OCI-LY3 (cell line): Measurements from ENCODE around the gene IRS2.

Experiments used
- H2AFZ ChIP-seq: fragments of 200-600, 300-600 bp; shearing (Covaris generic); 2 replicates; pipeline ENCODE4 v1.6.0; 2014; ENCODE audit warnings: antibody characterized with exemption, low read depth, low read length
- H3K27ac ChIP-seq: fragments of 200-600, 300-600 bp; sonication (generic); 2 replicates; pipeline ENCODE4 v1.5.1; 2014; ENCODE audit warnings: mild to moderate bottlenecking, low read length, moderate library complexity, mixed read lengths
- H3K27me3 ChIP-seq: fragments of 200-600, 300-600 bp; sonication (generic); 2 replicates; pipeline ENCODE4 v1.6.1; 2014; ENCODE audit warnings: low read depth, low read length, mixed read lengths
- H3K36me3 ChIP-seq: fragments of 200-600, 300-600 bp; sonication (generic); replicated peaks from 2 replicates; pipeline ENCODE3; 2014; ENCODE audit warnings: low read depth, low read length, mixed read lengths
- H3K4me1 ChIP-seq: fragments of 300-600, 200-600 bp; sonication (generic); 2 replicates; pipeline ENCODE4 v1.6.1; 2014; ENCODE audit warnings: low read length, mixed read lengths
- H3K4me2 ChIP-seq: fragments of 200-600, 300-600 bp; sonication (generic); 2 replicates; pipeline ENCODE4 v1.6.1; 2014; ENCODE audit warnings: low read length, mixed read lengths
- H3K4me3 ChIP-seq: fragments of 300-600, 200-600 bp; sonication (generic); 2 replicates; pipeline ENCODE4 v1.5.1; 2014; ENCODE audit warnings: antibody characterized with exemption, mild to moderate bottlenecking, low read length, moderate library complexity
- H3K79me2 ChIP-seq: fragments of 300-600, 200-600 bp; shearing (Covaris generic); 2 replicates; pipeline ENCODE4 v1.6.1; 2014; ENCODE audit warnings: mild to moderate bottlenecking, low read length, mixed read lengths
- H3K9ac ChIP-seq: fragments of 300-600, 200-600 bp; shearing (Covaris generic); 2 replicates; pipeline ENCODE4 v1.6.0; 2014; ENCODE audit warnings: mild to moderate bottlenecking, low read length, moderate library complexity
- H3K9me3 ChIP-seq: fragments of 200-600, 300-600 bp; shearing (Covaris generic); 2 replicates; pipeline ENCODE4 v1.6.1; 2014; ENCODE audit warnings: low read length, mixed read lengths; ENCODE audit not compliant: insufficient read depth
- H4K20me1 ChIP-seq: fragments of 200-600, 300-600 bp; sonication (generic); 2 replicates; pipeline ENCODE4 v1.6.1; 2016; ENCODE audit warnings: low read length, mixed read lengths; ENCODE audit not compliant: insufficient read depth
- CTCF ChIP-seq: fragments of 200-600, 300-600 bp; sonication (generic); IDR thresholded peaks from 2 replicates; pipeline ENCODE4 v1.5.1; 2014; ENCODE audit warnings: antibody characterized with exemption, low read length, low read depth
- EZH2phosphoT487 ChIP-seq: fragments of 200-600 bp; shearing (Covaris generic); IDR thresholded peaks from 2 replicates; pipeline ENCODE4 v1.6.1; 2018; ENCODE audit warnings: antibody characterized with exemption, mixed run types, low read depth

IRS2 gene

DNA sequence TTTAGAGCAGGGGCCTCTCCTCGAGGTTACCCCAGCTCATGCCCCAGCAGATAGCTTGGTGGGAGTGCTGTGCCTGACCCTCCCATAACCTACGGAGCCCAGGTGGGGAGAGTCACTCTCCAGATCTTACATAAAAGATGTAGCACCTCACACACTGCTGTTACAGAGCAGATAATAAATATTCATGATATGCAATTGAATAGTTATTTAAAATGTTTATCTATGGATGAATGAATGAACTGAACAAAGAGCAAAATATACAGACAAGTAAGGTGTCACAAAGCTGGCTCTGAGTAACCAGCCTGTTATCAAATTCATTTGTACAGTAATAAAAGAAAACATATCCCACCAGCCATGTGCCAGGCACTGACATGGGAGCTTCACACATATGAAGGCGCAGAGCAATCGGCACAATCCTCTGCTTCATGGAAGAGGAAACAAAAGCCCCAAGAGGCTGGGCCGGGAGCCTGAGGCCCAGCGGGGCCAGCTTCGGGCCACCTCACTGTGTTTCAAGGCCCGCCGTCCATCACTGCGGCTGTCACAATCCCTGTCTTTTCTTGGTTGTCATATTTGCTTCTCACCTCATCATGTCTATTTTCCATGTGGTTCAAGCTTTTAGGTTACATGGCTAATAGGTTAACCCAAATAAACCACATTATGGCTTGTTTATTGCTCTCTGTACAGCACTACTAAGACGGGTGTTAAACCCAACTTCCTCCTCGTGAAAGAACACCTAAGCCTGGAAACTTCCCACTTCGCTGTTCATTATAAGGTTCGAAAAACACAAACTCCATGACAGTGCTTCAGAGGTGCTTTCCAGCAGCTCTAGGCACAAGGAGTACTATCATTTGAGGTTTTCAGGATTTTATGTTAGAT, 78.4 kb downstream of the IRS2 start:
- TF ChIP-seq CTCF (no peak), EZH2phosphoT487 (no peak)
- H3K9me3 ChIP-seq, result no peaks in the 10 kb centered on the region
- H3K27me3 ChIP-seq, result no peaks in the 10 kb centered on the region
- no peak overlapping the region for H2AFZ ChIP-seq
- no peaks in the 10 kb centered on the region for H3K36me3 ChIP-seq
- H3K4me2 ChIP-seq, result no peak overlapping the region
- H3K79me2 ChIP-seq, result no peaks in the 10 kb centered on the region
- H3K4me3 ChIP-seq, result no peak overlapping the region
- H4K20me1 ChIP-seq, result no peaks in the 10 kb centered on the region
- H3K27ac ChIP-seq, result no peak overlapping the region
- no peak overlapping the region for H3K9ac ChIP-seq
- H3K4me1 ChIP-seq, result no peaks in the 10 kb centered on the region

- no peak overlapping the region for H3K27ac ChIP-seq
- H2AFZ ChIP-seq, result no peak overlapping the region
- H3K9me3 ChIP-seq, result no peaks in the 10 kb centered on the region
- TF ChIP-seq EZH2phosphoT487, result no peak
- TF ChIP-seq CTCF, result no peak
- no peak overlapping the region for H3K9ac ChIP-seq
- no peak overlapping the region for H3K4me2 ChIP-seq
- no peaks in the 10 kb centered on the region for H3K27me3 ChIP-seq
- H3K36me3 ChIP-seq, result no peaks in the 10 kb centered on the region
- no peaks in the 10 kb centered on the region for H3K79me2 ChIP-seq
- H3K4me3 ChIP-seq, result no peak overlapping the region
- no peaks in the 10 kb centered on the region for H3K4me1 ChIP-seq
- no peaks in the 10 kb centered on the region for H4K20me1 ChIP-seq
These were observed 79.2 kb downstream of the IRS2 start for GRCh38 chr13:109707044-109707741.

- H3K9ac ChIP-seq, result no peak overlapping the region
- no peak overlapping the region for H3K4me3 ChIP-seq
- H3K4me2 ChIP-seq, result no peak overlapping the region
- H3K27me3 ChIP-seq, result no peaks in the 10 kb centered on the region
- H2AFZ ChIP-seq, result no peak overlapping the region
- no peaks in the 10 kb centered on the region for H3K9me3 ChIP-seq
- H3K4me1 ChIP-seq, result no peaks in the 10 kb centered on the region
- no peaks in the 10 kb centered on the region for H4K20me1 ChIP-seq
- H3K36me3 ChIP-seq, result no peaks in the 10 kb centered on the region
- no peak overlapping the region for H3K27ac ChIP-seq
- H3K79me2 ChIP-seq, result no peaks in the 10 kb centered on the region
- TF ChIP-seq EZH2phosphoT487, result no peak
- no peak for TF ChIP-seq CTCF
These were observed 80.2 kb downstream of the IRS2 start for GRCh38 chr13:109706015-109706715.
